Right ventricle myocardium inferior (tissue), 1 donor: ENCODE measurements around the gene PHPT1. TPM values are rescaled to one million over a fixed set of nuclear protein-coding genes. Genes with fewer than 3 reads are reported as not detected.
A peak's percentile ranks its signal among the peaks of the same experiment; 100 is the strongest.
"Not testable (repeated sequence)": the region's sequence is repeated elsewhere in the genome, so short reads cannot be mapped to it uniquely, and the experiment has no call there.

Source experiments
- ATAC-seq: fragments of 200-7000 bp; cut with Tn5 transposase; one replicate; pipeline ENCODE4 v1.9.1; 2020; ENCODE audit warnings: mild to moderate bottlenecking, moderate library complexity
- DNase-seq: peaks from one replicate; pipeline ENCODE4 v3.0.0; 2021; ENCODE audit errors: missing footprints
- intact Hi-C: fragments of 100-400 bp; cut with DNase I; formaldehyde crosslinking; loops from one replicate; pipeline ENCODE4 v1.11.0; 2022
- total RNA-seq: library from RNA; stranded (reverse); fragmentation: NEBNext Ultra II Directional; extraction: Animal tissue kit (Norgen Biotek cat#: 25700); gene quantifications from one replicate; pipeline ENCODE4 v1.2.1, GENCODE V29; 2021
- donor health status: DM: no; HTN: yes; CAD: no; lungs with severe emphysema.

Gene PHPT1
- total RNA-seq, 1 donor from 2014 or later = 358 TPM

DNA sequence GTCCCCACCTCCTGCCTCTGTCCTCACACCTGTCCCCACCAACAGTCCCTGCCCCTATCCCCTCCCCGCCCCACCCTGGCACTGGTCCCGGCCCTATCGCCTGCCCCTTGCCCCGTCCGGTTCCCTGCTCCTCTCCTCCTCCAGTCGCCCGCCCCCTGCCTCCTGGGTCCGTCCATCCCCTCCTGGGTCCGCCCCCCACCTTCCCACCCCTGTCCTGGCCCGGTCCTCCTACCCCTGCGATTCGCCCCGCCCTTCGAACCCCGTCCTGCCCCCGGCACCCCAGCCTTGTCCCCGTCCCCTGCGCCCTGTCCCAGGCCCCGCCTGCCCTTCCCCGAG, 16.5 kb downstream of the PHPT1 start:
- ATAC-seq = peak; percentile 1
- DNase-seq = no peak
- intact Hi-C loops = loop anchor here (5.0 kb wide), 1 partner anchor 77 kb away; the partner anchor contains the start of gene FBXW5

DNA sequence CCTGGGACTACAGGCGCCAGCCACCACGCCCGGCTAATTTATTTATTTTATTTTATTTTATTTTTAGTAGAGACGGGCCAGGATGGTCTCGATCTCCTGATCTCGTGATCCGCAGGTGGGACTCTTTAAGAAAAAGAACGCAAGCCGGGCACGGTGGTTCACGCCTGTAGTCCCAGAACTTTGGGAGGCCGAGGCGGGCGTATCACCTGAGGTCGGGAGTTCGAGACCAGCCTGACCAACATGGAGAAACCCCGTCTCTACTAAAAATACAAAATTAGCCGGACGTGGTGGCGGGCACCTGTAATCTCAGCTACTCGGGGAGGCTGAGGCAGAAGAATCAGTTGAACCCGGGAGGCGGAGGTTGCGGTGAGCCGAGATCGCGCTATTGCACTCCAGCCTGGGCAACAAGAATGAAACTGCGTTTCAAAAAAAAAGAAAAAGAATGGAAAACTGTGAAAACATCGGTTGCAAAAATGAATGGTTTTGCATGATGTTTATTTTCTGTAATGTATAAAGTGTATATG, 17.8 kb downstream of the PHPT1 start:
- DNase-seq, ATAC-seq: not testable (repeated sequence)
- intact Hi-C loops = loop anchor here (5.0 kb wide), 1 partner anchor 75 kb away; the partner anchor contains the start of gene FBXW5

DNA sequence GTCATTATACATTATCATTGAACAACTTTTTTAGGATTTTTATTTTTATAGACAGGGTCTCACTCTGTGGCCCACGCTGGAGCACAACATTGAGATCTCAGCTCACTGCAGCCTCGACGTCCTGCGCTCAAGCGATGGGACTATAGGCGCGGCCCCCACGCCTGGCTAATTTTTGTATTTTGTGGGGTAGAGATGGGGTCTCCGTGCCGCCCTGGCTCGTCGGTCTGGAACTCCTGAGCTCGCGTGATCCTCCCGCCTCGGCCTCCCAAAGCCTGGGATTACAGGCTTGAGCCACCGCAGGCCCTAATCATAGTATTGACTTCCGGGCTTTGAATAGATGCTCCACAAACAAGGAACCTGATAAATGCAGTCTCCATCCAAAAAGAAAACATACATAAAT, 18.3 kb downstream of the PHPT1 start:
- DNase-seq = no peak
- intact Hi-C loops = loop anchor here (5.0 kb wide), 1 partner anchor 75 kb away; the partner anchor contains the start of gene FBXW5
- no peak for ATAC-seq

DNA sequence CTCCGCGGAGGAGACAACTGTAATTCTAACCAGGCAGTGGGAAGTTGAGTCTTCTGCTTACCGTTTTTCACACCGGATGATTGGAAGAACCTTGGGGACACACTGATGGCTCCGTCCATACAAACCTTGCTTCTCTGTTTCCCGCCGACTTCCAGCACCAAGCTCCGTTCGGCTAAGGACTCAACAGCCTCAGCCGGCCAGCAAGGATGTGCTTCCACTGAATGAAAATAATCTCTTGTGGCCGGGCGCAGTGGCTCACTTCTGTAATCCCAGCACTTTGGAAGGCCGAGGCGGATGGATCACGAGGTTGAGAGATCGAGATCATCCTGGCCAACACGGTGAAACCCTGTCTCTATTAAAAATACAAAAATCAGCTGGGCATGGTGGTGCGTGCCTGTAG, 18.7 kb downstream of the PHPT1 start:
- no peak for DNase-seq
- no peak for ATAC-seq
- intact Hi-C loops = loop anchor here (5.0 kb wide), 1 partner anchor 74 kb away; the partner anchor contains the start of gene FBXW5

DNA sequence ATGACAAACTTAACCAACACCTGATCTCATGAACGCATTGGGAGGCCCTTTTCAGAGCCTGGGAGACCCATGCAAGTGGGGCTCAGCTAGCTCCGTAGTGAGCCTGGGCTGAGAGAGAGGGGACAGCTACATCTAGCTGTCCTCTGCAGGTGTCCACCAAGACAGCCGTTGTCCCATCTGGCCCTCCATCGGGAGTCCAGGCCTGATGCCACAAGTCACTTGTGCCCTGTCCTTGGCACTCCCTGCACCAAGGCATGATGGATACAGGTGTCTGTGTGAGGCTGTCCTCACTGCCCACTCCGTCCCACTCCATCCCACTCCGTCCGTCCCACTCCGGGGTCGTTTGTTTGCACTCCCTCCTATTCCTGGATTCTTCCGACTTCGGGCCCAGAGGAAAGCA, 19.4 kb downstream of the PHPT1 start:
- DNase-seq (no peak), ATAC-seq (no peak)
- intact Hi-C loops = loop anchor here (5.0 kb wide), 1 partner anchor 74 kb away; the partner anchor contains the start of gene FBXW5

DNA sequence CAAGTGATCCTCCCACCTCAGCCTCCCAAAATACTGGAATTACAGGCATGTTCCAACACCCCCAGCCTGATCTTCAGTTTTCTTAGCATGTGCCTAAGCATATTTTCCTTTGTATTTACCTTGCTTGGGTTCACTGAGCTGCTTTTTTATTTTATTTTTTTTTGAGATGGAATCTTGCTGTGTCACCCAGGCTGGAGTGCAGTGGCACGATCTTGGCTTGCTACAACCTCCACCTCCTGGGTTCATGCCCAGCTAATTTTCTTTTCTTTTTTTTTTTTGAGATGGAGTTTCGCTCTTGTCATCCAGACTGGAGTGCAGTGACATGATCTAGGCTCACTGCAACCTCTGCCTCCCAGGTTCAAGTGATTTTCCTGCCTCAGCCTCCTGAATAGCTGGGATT, 20.4 kb downstream of the PHPT1 start:
- DNase-seq, ATAC-seq: not testable (repeated sequence)
- intact Hi-C loops = loop anchor here (5.0 kb wide), 1 partner anchor 73 kb away; the partner anchor contains the start of gene FBXW5

DNA sequence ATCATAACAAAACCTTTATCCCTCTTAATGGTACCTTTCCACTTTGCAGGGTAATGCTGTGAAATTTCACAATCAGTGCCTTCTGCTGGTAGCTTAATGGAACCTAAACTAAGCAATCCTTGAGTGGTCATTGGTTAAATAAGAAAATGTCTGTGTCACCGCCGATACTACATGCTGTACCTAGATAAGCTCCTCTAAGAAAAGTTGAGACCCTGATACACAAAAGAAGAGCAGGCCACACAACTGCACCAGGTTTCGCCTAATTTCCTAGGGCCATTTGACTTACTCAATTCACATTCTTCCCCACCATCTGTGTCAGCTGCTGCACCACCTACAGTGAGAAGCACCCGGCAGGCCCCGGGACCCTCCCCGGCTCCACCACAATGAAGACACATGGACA, 25.9 kb downstream of the PHPT1 start:
- DNase-seq (no peak), ATAC-seq (no peak)
- intact Hi-C loops = no loop called here

DNA sequence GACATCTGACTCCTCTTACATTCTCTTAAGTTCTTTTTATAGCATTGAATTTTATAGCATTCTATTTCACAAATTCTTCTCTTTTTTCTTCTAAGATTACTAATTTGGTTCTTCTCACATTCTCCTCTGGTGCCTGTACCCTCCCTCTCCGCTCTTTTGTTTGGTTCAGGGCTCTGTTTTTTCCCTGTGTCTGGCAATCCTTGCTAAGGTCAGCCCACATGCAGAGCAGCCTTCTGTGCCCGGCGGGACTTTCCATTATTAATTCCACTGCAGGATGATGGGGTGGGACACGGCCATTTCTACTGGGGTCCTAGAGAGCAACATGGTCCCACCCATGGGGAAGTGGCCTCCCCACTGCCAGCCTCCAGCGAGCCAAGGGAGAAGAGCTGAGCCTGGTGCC, 27.3 kb downstream of the PHPT1 start:
- ATAC-seq (no peak), DNase-seq (no peak)
- intact Hi-C loops = no loop called here

DNA sequence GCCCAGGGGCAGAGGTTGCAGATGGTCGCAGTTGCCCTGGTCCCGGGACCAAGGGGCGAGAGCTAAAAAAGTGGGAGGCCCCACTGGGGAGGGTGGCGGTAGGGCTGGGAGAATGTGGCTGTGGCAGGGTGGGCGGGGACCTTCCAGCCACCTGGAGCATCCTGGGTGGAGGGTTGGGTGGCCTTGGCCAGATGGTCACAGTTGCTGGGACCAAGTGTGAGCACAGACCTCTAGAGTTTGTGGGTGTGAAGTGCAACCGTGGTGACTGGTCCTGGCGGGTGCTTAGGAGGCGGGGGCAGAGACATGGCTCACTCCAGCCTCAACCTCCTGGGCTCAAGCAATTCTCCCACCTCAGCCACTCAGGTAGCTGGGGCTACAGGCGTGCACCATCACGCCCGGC, 31.4 kb downstream of the PHPT1 start:
- DNase-seq (no peak), ATAC-seq (no peak)
- intact Hi-C loops = no loop called here

DNA sequence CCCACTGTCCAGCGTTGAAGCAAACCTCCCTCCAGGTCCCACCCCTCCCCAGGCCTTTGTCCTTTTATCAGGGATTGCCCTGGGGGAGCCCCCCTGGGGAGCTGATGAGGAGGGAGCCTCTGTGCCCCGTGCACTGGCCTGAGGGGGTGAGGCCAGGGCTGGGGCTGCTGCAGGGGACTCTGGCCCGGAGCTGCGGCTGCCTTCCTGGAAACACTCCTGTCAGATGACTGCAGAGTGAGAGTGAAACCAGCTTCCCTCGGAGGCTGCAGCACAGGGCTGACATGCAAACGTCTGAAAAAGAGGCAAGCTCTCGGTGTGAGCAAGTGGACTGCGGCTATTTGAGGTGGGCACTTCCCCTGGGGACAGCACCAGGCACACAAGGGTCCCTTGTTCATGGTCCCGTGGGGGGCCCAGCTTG, 32.5 kb downstream of the PHPT1 start:
- ATAC-seq = no peak
- DNase-seq = no peak
- intact Hi-C loops = no loop called here

DNA sequence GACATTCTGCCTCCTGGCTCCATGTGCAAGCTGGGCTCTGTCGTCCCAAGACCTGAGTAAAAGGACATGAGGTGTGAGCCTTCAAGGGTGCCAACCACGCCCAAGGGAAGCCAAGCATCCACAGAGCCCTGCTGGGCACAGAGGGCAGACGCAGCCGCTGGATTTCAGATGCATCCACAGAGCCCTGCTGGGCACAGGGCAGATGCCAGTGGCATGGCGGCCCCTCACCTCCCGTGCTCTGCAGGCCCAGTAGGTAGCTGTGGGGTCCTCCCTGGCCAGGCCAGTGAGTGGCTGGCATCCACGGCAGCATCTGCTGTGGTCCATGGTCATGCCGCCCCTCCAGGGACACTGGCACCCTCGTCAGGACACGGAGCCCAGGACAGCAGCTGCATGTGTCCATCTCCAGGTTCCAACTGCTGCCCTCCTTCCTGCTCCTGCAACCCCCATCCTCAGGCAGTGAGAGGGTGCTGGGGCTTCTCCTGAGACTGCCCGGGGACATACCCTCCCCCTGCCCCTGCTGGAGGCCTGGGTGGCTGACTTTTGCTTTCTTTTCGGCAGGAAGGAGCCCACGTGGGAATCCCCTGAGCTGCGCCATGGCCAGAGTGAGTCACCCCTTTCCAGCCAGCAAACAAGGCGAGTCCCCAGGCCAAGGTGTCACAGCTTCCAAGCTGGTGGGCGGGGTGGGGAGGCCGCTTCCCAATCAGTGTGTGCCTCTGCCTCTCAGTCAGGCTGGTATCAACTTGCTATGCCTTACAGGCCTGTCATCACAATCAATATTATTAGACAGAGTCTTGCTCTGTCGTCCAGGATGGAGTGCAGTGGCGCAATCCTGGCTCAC, 33.1 kb downstream of the PHPT1 start:
- intact Hi-C loops = no loop called here
- no peak for DNase-seq

DNA sequence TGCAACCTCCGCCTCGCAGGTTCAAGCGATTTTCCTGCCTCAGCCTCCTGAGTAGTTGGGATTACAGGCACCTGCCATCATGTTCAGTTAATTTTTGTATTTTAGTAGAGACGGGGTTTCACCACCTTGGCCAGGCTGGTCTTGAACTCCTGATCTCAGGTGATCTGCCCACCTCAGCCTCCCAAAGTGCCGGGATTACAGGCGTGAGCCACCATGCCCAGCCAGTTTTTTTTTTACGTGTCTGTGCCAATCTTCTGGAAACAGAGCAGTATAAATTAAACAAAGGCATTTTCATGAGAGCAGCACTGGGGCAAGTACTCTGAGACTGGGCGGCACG, 33.7 kb downstream of the PHPT1 start:
- intact Hi-C loops, DNase-seq, ATAC-seq: not testable (repeated sequence)

More for the DNA sequence above, 33.1 kb downstream of the PHPT1 start:
- ATAC-seq = no peak

DNA sequence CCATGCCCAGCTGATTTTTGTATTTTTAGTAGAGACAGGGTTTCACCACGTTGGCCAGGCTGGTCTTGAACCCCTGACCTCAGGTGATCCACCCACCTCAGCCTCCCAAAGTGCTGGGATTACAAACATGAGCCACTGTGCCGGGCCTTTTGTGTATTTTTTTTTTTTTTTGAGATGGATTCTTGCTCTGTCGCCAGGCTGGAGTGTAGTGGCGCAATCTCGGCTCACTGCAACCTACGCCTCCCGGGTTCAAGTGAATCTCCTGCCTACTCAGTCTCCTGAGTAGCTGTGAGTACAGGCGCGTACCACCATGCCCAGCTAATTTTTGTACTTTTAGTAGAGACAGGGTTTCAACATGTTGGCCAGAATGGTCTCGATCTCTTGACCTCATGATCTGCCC, 34.5 kb downstream of the PHPT1 start:
- DNase-seq, ATAC-seq, intact Hi-C loops: not testable (repeated sequence)

DNA sequence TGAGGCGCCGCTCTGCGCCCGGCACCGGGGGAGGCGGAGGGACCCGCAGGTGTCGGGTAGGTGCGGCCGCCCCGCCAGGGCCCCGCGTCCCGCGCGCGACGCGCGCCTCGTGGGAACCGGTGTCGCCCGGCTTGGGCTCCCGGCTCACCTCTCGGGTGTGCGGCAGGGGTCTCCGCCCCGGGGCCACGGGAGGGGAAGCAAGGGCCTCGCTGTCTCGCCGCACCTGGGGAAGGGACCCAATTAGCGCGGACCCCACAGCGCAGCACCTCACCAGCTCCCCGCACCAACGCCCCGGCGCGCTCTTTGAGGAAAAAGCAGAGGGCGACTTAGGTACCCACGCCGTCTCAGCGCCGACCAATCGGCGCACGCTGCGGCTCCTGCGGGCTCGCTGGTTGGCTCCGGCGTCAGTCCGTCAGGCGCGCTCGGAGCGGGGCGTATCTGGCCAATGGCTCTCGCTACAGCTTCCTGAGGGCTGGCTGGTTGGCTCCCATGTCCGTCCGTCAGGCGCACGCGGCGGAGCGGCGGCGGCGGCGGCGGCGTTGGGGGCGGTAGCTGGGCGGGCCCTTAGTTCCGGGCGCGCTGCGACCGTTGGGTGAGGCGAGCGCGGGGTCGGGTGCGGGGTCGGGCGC, 36.9 kb downstream of the PHPT1 start, which contains the start of gene TRAF2:
TSS of gene TRAF2 (plus strand) at position 567 of the 629 bp plus-strand sequence. CDS start 12,225 bp downstream, outside the sequence.
- DNase-seq (peak; percentile 98), ATAC-seq (peak; percentile 99)
- intact Hi-C loops = loop anchor here (5.0 kb wide), 1 partner anchor 56 kb away; the partner anchor contains the start of gene FBXW5

DNA sequence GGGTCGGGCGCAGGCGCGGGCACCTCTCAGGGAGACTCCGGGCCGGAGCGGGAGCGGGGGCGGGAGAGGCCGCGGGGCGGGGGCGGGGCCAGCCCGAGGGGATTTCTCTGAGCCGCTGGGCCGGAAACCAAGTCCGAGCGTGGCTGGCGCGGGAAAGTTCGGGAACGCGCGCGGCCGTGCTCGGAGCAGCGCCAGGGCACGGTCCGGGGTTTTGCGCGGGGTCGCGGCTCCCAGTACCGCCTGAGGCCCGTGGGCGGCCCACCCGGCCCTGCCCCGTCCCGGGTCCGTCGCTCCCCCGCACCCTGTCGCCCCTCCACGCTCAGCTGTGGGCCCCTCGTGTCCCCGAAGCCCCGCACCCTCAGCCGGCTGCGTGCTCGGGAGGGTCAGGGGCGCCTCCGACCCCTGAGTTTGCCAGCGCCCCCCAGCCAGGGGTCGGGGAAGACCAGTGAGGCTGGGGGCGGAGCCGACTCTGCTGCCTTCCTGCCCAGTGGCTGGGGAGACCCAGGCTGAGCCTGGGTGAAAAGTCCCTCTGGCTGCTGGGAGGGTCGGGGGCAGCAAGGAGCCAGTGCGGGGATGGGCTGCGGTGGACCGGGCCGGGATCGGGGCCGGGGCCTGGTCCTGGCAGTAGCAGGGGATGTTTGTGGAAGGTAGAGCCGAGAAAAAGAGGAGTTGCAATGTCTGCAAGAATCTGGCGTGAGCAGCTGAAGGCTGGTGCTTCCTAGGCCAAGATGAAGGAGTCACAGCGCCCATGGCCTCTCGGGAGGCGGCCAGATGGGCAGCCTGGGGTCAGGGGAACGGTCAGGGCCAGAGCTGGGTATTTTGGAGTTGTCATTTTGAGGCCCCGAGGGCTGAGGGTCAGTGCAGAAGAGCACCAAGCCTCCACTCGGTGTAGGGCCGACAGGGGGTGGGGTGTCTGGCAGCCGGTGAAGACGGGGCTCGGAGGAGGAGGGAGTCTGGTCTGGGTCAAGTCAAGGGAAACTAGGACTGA, 37.7 kb downstream of the PHPT1 start:
- intact Hi-C loops = loop anchor here (5.0 kb wide), 1 partner anchor 55 kb away; the partner anchor contains the start of gene FBXW5
- peak; percentile 13 for ATAC-seq
- no peak for DNase-seq

DNA sequence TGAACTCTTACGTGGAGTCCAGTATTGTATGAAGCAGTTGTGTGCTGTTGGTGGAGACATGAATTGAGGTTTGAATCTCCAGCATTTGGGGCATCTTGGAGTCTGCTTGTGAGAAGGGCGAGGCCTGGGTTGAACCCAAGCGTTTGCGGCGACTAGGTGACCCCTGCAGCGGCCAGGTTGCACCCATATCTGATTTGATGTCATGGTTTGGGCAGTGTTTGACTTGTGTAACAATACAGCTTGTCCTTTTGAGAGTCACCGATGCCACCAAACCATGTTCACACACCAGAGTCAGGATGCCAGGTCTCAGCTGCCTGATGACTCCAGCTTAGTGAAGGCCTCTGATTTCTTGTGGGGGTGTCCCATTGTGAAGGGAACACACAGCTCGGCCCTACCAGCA, 39.2 kb downstream of the PHPT1 start:
- intact Hi-C loops = loop anchor here (5.0 kb wide), 1 partner anchor 54 kb away; the partner anchor contains the start of gene FBXW5
- DNase-seq = no peak
- no peak for ATAC-seq

DNA sequence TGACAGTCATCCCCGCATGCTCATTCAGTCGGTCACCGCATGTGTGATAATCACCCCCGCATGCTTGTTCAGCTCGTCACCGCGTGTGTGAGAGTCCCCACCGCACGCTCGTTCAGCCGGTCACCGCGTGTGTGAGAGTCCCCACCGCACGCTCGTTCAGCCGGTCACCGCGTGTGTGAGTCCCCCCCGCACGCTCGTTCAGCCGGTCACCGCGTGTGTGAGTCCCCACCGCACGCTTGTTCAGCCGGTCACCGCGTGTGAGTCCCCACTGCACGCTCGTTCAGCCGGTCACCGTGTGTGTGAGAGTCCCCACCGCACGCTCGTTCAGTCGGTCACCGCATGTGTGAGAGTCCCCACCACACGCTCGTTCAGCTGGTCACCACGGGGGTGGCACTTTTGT, 40.6 kb downstream of the PHPT1 start:
- ATAC-seq = no peak
- intact Hi-C loops = loop anchor here (5.0 kb wide), 1 partner anchor 52 kb away; the partner anchor contains the start of gene FBXW5
- DNase-seq = no peak

DNA sequence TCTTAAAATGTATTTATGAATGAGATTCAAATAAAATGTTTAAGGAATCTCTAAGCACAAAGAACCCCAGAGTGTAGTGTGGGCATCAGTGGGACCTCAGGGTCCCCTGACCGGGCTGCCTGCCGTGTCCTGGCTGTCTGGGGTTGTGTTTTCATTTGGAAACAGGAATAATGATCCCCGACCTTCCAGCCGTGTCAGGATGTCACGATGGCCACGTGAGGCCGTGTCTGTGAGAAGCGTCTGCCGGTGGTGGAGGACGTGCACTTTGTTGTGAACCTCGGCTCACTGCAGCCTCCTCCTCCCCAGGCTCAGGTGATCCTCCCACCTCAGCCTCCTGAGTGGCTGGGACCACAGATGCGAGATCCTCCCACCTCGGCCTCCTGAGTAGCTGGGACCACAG, 41.5 kb downstream of the PHPT1 start:
- ATAC-seq = no peak
- intact Hi-C loops = no loop called here
- no peak for DNase-seq
